NCI-H1694 treated with DMSO at 0.1 percent for 48 hours (cell line): ENCODE measurements around the gene ADAMTS13.
"Not testable (repeated sequence)": the region's sequence is repeated elsewhere in the genome, so short reads cannot be mapped to it uniquely, and the experiment has no call there.

Experiments used
- DNase-seq: peaks from one replicate; lab custom pipeline; 2025; lab: John Stamatoyannopoulos, UW

Gene ADAMTS13

DNA sequence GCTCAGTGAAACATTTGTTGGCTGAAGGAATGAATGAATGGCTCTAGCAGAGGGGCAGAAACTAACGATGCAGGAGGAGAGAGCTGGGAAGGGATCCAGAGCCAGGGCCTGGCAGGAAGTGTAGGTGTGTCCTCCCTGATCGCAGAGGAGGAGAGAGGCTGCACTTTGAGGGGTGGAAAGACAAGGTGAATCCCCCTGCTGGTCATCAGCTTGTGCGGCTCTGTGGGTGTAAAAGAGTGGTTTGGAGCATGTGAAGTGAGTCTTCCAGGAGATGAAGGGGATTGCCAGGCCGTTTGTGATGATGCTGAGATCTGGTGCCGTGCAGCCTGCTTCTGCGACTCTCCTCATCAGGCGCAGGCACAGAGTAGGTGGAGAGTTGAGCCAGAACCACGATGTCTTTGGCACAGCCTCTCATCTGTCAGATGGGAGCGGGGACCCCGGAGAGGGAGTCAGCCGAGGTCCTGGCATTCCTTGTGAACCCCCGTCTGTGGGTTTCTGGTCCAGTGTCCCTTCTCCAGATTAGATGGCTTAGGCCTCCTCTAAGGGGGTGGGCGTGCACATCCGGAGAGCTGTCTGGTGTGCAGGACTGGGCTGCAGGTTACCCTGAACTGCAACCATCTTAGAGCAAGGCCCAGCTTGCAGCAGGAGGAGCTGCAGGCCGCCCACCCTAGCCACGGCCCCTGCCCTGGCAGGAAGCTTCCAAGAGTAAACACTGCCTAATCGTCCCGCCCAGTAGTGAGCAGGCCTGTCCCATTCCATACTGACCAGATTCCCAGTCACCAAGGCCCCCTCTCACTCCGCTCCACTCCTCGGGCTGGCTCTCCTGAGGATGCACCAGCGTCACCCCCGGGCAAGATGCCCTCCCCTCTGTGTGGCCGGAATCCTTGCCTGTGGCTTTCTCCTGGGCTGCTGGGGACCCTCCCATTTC, at the start of gene ADAMTS13:
TSS of gene ADAMTS13 (plus strand) at position 753 of the 928 bp plus-strand sequence. CDS start at position 830, 77 bp downstream.
- DNase-seq, result no peak

DNA sequence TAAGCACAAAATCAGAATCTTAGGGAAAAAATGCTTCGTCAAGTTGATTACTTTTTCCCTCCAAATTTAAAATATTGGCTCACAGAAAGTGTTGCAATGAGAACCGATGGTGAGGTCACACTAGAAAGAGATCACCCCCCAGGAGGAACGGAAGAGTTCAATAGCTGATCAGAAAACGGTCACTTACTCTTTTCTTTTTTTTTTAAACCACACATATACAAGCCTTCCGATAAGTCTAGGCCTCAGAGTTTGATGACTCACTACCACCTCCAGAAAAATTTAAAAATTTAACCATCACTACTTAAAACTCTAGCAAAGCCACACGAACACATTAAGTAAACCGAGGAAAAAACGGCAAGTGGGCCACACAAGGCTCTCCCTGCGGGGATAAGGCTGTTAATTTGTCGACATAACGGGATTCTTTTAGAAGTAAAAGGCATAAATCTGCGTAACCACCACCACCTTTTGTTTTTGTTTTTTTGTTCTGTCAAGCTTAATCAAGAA, 47.5 kb upstream of the ADAMTS13 start:
- no peak for DNase-seq

DNA sequence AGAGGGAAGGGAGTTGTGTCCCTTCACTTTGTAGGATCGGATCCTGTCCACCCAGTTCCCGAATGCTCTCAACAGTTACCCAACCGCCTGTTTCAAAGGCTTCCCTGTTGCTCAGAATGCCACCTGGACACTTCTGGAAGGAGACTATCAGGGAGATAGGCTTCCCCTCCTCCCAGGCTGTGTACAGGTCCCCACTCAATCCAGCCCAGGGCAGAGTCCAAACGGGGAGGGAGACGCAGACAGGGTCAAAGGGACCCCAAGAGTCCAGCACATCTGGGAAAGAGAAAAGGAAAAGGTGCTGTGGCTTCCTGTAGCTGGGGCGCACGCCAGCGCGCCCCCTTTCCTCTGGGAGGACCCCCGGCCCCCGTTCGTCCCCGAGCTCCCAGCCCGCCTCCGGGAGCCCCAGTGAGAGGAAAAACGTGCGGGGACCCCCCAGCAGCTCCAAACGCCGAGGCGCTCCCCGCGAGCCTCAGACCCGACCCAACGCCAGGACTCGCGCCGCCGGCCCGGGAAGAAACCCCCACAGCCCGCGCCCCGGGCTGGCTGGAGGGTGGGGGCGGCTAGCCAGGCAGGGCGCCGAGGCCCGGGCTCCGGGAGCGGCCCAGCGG, 46.9 kb upstream of the ADAMTS13 start:
- DNase-seq, result no peak

DNA sequence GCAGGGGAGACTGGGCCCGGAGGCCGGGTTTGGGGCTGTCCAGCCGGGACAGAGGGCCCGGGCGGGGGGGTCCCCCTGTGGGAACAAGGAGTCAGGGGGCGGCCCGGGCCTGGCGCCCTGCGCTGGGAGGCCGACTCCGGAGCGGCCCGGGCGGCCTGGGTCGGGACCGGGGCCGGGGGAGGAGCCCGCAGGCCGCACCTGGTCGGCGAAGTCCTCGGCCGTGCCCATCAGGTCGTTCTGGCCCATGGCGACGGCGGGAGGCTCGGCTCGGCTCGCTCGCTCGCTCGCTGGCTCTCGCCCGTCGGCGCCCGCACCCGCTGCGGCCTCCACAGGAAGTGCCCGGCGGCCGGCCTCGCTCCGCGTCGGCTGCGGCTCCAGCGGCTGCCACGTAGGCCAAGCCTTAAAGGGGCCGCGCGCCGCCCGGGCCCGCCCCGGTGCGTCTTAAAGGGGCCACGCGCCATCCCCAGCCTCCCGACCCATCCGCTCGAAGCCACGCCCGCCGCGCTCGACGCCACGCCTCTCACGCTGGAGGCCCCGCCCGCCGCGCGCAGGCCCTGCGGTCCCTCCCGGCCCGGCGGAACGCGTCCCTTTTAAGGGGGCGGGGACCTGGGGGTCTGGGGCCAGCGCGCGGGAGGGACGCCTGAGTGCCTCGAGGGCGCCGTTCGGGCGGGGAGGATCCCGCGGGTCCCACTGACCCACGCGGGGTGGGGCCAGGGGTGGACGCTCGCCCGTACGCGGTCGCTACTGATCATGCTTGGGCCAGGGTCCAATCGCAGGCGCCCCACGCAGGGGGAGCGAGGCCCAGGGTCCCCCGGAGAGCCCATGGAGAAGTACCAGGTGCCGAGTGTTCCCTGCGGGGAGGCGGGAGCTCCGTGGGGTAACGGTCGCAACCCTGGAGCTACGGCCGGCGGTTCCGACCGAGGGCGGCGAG, 46.2 kb upstream of the ADAMTS13 start, which contains the start of the genes STKLD1 and SURF4:
TSS of gene STKLD1 (plus strand) at position 643 of the 931 bp plus-strand sequence. CDS start at position 751, 108 bp downstream.
TSS of gene SURF4 (minus strand) at position 337 of the 931 bp plus-strand sequence. CDS start at position 246, 91 bp downstream.
- DNase-seq, result peak; percentile 79

DNA sequence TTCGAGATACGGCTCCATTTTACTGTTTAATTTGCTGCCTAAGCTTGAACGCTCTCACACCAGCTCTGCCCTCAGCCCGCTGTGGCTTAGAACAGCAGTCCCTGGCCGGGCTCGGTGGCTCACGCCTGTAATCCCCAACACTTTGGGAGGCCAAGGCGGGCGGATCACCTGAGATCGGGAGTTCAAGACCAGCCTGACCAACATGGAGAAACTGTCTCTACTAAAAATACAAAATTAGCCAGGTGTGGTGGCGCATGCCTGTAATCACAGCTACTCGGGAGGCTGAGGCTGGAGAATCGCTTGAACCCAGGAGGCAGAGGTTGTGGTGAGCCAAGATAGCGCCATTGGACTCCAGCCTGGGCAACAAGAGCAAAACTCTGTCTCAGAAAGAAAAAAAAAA, 44.9 kb upstream of the ADAMTS13 start:
- DNase-seq, result not testable (repeated sequence)

DNA sequence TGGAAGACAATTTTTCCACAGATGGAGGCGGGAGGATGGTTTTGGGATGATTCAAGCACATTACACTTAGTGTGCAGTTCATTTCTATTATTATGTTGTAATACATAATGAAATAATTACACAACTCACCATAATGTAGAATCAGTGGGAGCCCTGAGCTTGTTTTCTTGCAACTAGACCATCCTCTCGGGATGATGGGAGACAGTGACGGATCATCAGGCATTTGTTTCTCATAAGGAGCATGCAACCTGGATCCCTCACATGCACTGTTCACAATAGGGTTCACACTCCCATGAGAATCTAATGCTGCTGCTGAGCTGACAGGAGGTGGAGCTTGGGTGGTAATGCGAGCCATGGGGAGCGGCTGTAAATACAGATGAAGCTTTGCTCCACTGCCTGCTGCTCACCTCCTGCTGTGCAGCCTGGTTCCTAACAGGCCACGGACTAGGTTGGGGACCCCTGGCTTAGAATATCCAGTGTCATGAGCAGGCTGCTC, 44.4 kb upstream of the ADAMTS13 start:
- DNase-seq, result peak; percentile 64

DNA sequence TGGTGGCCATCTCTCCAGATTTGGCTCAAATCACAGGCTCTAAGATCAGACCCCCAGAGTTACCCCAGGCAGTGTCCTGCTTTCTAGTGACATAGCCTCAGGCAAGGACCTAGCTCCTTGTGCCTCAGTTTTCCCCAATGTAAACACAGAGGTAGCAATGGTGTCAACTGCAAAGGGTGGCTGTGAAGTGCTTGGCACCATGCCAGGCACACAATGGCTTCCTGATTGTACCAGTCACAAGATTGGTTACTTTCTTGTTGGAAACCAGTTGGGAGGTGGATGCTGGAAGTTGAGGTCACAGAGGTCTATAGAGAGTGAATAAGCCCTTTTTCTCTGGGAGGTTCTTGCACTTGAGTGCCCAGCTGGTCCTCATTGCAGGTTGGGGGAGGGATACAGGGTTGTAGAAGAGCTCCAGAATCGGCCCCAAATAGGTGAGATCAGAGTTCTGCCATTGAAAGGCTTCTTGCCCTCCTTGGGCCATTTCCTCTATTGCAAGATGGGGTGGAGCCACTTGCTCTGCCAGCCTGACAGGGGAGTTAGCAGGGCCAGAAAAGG, 43.7 kb upstream of the ADAMTS13 start:
- no peak for DNase-seq

DNA sequence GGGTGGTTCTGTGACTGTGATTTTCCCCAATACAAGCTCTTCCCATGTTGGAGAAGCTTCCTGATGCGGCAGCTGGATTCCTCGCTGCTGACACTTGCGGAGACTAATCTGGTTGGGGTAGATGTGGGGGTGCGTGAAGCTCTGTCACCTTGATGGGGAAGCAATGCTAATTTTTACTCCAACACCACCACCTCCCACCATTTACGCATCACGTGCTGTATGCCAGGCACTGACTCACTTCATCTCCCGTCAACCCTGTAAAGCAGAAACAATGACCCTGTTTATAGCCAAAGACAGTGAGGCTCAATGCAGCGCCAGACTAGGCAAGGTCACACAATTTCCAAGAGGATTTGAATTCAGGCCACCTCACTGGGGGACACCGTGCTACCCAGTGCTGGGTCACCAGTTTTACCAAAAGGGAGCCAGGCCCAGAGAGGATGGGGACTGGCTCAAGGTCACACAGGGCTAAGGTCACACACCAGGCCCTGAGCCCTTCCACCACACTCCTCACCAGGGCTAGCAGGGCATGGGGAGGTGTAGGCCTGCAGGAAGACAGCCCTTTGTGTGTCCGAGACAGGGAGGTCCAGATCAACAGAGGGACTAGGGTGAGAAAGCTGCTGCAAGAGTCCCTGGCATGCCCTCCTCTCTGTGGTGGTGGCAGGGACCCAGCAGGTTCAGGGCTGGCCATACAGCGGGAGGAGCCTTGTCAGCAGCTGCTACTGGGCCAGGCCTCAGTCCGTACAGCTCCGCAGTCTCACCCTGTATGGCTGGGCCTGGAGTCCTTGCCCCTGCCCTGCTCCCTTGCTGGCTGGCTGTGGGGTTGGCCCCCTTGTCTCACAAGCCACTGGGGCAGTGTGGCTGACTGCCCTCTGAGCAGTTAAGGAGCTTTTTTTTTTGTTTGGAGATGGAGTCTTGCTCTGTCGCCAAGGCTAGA, 42.7 kb upstream of the ADAMTS13 start:
- no peak for DNase-seq

DNA sequence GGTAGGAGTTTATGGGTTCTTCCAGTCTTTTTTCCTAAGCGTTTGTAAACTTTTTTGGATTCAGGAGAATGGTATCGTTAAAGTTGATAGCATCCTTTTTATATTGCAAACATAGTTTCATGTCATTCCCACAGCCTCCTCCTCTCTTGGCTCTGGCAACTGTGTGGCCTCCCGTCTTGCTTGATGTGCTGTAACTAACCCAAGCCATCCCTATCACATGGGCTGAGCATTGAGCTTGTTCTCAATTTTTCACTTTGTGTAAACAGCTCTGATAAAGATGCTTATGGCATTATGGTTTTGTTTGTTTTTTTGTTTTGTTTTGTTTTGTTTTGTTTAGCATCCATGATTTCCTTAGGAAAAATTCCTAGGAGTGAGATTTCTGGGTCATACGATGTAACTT, 41.4 kb upstream of the ADAMTS13 start:
- DNase-seq, result no peak

DNA sequence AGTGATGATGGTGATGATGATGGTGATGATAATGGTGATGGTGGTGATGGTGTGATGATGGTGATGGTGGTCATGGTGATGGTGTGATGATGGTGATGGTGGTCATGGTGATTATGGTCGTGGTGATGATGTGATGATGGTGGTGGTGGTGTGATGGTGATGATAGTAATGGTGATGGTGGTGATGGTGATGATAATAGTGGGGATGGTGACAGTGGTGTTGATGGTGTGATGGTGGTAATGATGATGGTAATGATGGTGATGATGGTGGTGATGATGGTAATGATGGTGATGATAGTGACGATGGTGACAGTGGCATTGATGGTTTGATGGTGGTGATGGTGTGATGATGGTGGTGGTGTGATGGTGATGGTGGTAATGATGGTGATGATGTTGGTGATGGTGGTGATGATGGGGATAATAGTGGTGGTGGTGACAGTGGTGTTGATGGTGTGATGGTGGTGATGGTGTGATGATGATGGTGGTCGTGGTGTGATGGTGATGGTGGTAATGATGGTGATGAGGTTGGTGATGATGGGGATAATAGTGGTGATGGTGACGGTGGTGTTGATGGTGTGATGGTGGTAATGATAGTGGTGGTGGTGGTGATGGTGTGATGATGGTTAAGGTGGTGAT, 39.5 kb upstream of the ADAMTS13 start:
- no peak for DNase-seq

DNA sequence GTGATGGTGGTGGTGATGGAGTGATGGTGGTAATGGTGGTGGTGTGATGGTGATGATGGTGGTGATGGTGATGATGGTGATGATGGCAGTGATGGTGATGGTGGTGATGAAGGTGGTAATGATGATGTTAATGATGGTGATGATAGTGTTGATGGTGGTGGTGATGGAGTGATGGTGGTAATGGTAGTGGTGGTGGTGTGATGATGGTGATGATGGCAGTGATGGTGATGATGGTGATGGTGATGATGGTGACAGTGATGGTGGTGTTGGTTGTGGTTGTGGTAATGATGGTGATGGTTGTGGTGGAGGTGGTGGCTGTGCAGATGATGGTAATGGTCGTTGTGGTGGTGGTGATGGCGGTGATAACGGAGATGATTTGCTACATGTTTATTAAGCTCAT, 38.7 kb upstream of the ADAMTS13 start:
- no peak for DNase-seq

DNA sequence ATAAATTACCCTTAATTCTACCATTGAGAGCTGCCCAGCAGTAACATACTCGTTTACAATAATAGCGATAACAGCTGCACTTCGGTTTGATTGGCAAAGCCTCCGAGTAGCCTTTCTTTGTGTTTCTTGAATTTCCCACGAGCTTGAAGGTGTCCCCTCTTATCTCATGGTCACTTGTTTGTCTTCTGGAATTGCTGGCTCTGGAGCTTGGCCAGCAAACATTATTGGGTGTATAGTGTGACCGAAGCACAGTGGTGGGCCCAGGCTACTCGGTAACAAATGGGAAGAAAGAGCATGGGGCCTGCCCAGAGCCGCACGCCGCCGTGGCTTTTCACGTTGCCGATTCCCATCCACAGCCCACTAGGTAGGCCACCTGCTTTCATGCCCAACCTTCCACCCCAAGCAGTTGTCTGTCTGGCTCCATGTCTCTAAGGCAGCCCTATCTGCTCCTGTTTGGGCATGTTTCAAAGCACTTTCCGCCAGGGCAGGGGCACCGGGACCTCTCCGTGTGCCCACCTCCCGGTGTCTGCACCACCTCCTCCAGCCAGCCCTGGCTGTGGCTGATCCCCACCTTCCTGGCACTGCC, 37.3 kb upstream of the ADAMTS13 start:
- DNase-seq, result peak; percentile 69

DNA sequence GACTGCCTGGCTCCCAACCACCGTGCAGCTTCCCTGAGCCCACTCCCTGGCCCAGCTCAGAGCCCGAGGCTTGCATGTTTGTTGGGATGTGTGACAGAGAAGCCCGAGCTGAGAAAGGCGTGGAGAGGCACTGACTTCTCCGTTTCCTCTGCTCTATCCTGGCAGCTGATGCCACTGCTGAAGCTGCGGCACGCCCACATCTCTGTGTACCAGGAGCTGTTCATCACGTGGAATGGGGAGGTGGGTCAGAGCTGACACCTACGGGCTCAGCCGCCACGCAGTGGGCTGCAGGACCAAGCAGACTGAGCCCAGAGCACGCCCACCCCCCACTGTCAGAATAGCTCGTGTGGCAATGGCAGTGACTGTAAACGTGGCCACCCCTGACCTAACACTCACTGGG, 36.7 kb upstream of the ADAMTS13 start:
- no peak for DNase-seq

DNA sequence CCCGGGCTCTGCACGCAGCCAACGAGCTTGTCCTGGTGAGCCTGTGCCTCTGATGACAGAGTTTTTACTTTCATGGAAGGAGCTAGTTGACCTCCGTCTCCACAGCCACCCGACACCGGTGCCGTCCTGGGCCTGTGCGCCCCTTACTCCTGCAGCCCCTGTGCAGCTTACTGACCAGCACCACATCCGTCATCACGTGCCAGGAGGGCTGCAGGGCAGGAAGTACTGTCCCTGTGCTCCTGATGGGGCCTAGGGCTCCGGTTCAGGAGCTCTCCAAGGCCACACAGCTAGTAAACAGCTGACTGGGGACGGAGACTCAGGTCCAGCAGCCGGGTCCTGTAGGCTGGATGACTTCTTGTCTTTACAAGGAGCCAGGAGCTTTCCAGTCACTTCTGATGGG, 35.8 kb upstream of the ADAMTS13 start:
- no peak for DNase-seq

DNA sequence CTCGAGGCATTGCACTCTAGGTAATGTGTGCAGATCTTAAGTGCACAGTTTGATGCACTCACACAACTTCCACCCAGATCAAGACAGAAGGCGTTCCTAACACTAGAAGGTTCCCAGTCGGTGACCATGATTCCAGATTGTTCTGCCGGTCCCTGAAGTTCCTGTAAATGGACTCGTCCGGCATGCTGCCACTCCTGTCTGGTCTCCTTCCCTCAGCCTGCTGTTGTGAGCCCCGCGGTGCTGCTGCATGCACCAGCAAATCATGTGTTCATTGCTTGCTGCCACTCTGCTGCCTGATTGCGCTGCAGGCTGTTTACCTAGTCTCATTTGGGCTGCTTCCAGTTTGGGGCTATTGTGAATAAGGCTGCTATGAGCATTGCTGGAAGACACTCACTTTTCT, 34.5 kb upstream of the ADAMTS13 start:
- peak; percentile 61 for DNase-seq

DNA sequence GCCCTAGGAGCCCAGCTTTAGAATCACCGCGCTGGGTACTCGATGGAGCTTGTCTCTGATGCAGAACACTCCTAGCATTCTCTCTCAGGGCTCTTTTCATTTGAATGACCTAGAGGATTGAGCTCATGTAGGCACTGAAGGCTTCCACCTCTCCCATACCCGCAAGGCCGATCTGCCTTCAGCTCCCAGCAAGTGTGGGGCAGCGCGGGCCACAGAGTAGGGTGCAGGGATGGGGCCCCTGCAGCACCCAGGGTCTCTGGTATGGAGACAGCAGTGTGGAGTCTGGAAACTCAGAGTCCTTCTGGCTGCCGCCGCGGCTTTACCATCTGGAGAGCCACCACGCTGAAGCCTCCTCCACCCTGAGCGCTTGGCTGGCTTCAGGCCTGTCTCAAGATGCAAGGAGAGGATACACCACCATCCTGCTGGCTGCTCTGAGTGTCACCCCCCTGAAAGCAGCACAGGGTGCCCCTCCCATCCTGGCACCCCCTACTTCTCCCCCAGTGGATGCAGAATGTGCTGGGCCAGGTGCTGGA, 33.1 kb upstream of the ADAMTS13 start:
- no peak for DNase-seq

DNA sequence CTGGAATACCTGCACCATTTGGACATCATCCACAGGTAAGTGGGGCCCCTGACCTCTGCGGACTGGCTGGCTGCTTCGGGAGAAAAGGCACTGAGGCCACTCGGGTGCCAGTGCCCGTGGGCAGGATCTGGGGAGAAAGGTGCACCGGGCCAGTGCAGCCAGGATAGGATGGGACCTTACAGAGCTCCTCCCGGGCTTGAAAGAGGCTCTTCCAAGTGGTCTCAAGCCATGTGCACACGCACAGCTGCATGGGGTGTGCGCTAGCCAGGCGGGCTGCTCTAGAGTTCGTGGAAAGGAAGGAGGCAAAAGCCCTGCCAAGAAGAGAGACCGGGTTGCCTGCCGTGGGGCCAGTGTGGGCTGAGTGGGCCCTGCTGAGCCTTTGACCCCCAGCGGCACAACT, 32.6 kb upstream of the ADAMTS13 start:
- DNase-seq, result no peak

DNA sequence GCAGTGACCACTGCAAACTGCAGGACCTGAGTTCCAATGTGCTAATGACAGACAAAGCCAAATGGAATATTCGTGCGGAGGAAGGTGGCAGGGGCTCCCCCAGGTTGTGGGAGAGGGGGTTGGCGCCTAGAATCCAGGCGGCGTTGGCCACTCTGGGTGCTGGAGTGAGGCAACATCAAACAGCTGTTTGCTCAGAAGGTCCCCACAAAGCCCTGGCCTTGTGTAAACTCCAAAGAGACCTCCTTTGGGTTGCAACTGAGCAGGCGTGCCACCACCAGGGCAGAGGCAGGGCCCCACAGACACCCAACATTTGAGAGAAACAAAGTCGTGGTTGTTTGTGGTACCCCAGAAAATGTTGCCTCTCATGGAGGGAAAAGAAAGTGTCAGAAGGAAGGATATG, 31.5 kb upstream of the ADAMTS13 start:
- DNase-seq, result no peak

DNA sequence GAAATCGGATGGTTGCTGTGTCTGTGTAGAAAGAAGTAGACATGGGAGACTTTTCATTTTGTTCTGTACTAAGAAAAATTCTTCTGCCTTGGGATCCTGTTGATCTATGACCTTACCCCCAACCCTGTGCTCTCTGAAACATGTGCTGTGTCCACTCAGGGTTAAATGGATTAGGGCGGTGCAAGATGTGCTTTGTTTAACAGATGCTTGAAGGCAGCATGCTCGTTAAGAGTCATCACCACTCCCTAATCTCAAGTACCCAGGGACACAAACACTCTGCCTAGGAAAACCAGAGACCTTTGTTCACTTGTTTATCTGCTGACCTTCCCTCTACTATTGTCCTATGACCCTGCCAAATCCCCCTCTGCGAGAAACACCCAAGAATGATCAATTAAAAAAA, 30.7 kb upstream of the ADAMTS13 start:
- DNase-seq, result not testable (repeated sequence)
